Gastrocnemius medialis (tissue), 4 donors: ENCODE results near the gene TMEM115.

Experiments used
- POLR2A ChIP-seq, 2 donors: fragments of 450-650 bp; IDR thresholded peaks; one replicate each; pipeline ENCODE4 v1.6.1; 2017; ENCODE audit warnings: antibody characterized with exemption in 2 of 2, mild to moderate bottlenecking in 2 of 2, moderate library complexity in 2 of 2
- TF ChIP-seq, protein P1 (sequence below), 5 experiments: fragments of 450-650 bp in 3 of 5; fragments of 200-600 bp in 2 of 5; sonication (generic) in 2 of 5; IDR thresholded peaks in 4 of 5; conservative IDR thresholded peaks in 1 of 5; 1 replicate in 4 of 5; 2 replicates in 1 of 5; pipeline ENCODE4 v1.5.1; 2016 to 2019; ENCODE audit warnings: antibody characterized with exemption in 5 of 5, mild to moderate bottlenecking in 3 of 5, moderate library complexity in 3 of 5

DNA sequence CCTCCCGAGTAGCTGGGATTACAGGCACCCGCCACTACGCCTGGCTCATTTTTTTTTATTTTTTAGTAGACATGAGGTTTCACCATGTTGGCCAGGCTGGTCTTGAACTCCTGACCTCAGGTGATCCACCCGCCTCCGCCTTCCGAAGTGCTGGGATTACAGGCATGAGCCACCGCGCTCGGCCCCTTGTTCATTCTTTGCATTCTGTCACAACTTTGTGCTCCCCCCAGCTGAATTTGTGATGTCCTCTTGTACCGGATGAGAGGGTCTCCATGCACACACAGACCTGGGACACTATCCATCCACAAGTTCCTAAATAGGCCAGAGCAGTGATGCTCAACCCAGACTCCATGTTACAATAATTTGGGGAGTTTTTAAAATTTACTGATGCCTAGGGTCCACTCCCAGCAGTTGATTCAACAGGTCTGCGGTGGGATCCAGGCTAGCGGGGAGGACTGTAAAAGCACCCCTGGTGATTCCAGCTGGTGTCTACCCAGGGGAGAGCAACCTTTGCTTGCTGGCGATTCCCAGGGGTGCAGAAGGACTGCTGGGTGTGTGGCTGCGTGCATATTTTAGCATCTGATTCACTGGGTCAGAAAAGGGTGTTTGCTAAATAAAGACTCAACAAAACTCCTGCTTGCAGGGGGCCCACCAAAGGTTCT lies 19.7 kb downstream of the TMEM115 start:
- TF ChIP-seq, protein P1, sequence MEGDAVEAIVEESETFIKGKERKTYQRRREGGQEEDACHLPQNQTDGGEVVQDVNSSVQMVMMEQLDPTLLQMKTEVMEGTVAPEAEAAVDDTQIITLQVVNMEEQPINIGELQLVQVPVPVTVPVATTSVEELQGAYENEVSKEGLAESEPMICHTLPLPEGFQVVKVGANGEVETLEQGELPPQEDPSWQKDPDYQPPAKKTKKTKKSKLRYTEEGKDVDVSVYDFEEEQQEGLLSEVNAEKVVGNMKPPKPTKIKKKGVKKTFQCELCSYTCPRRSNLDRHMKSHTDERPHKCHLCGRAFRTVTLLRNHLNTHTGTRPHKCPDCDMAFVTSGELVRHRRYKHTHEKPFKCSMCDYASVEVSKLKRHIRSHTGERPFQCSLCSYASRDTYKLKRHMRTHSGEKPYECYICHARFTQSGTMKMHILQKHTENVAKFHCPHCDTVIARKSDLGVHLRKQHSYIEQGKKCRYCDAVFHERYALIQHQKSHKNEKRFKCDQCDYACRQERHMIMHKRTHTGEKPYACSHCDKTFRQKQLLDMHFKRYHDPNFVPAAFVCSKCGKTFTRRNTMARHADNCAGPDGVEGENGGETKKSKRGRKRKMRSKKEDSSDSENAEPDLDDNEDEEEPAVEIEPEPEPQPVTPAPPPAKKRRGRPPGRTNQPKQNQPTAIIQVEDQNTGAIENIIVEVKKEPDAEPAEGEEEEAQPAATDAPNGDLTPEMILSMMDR (IDR thresholded peaks at IDR 0.05 in 4 of 5, conservative IDR thresholded peaks at IDR 0.05 in 1 of 5): no peak
- TF ChIP-seq POLR2A (IDR thresholded peaks at IDR 0.05): no peak
